ENCODE results near the gene PSME2.

DNA sequence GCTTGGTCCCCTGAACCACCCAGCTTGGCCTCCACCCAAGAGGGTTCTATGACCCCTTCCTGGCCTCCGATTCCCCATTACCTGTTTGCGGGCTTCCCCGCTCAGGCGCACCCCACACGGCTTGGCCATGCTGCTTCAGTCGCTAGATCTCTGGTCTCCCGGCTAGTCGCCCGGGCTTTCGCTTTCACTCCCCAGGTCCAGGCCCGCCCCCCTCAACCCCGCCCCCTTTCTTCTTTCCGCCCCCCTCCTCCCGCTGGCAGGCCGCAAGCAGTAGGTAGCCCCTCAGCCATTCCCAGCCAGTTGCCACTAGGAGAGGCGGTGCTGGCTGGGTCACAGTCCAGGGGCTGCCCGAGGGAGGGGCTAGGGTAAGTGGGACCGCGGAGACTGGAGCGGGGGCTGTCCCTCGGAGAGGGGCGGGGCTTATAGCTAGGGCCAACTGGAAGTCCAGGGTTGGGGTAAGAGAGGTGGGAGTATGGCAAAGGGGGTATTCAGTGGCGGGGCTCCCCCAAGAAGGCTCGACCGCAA lies at the start of gene PSME2:
- TF ChIP-seq CTCF (IDR thresholded peaks at IDR 0.05) (no peak), POLR2AphosphoS5 (IDR thresholded peaks at IDR 0.05; ENCODE audit: low read depth, low read length) (no peak), TCF7L2 (IDR thresholded peaks at IDR 0.05; ENCODE audit: low read depth, low read length) (no peak)
- TF ChIP-seq, protein P1, sequence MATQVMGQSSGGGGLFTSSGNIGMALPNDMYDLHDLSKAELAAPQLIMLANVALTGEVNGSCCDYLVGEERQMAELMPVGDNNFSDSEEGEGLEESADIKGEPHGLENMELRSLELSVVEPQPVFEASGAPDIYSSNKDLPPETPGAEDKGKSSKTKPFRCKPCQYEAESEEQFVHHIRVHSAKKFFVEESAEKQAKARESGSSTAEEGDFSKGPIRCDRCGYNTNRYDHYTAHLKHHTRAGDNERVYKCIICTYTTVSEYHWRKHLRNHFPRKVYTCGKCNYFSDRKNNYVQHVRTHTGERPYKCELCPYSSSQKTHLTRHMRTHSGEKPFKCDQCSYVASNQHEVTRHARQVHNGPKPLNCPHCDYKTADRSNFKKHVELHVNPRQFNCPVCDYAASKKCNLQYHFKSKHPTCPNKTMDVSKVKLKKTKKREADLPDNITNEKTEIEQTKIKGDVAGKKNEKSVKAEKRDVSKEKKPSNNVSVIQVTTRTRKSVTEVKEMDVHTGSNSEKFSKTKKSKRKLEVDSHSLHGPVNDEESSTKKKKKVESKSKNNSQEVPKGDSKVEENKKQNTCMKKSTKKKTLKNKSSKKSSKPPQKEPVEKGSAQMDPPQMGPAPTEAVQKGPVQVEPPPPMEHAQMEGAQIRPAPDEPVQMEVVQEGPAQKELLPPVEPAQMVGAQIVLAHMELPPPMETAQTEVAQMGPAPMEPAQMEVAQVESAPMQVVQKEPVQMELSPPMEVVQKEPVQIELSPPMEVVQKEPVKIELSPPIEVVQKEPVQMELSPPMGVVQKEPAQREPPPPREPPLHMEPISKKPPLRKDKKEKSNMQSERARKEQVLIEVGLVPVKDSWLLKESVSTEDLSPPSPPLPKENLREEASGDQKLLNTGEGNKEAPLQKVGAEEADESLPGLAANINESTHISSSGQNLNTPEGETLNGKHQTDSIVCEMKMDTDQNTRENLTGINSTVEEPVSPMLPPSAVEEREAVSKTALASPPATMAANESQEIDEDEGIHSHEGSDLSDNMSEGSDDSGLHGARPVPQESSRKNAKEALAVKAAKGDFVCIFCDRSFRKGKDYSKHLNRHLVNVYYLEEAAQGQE (IDR thresholded peaks at IDR 0.05; ENCODE audit: insufficient read depth in 1 of 2, low read depth in 2 of 2, low read length in 1 of 2): no peak
